AG04449 (cell line): ENCODE data around the gene NLGN1.

Source experiments
- CTCF ChIA-PET: fragments of 350-600 bp; formaldehyde crosslinking; extraction: SDS; loops from one replicate; lab custom pipeline; 2021; ENCODE audit warnings: antibody characterized with exemption; lab: Yijun Ruan, JAX
- POLR2A ChIA-PET: fragments of 400-600, 350-600 bp; formaldehyde crosslinking; extraction: SDS; loops from one replicate; lab custom pipeline; 2020; ENCODE audit warnings: antibody characterized with exemption, inconsistent platforms; lab: Yijun Ruan, JAX
- DNase-seq: peaks from one replicate; pipeline ENCODE4 v3.0.0-alpha.2; 2010; ENCODE audit warnings: low read depth, low spot score
- H3K4me3 ChIP-seq: 2 replicates; pipeline ENCODE4 v1.5.1; 2011; ENCODE audit warnings: low read depth, mild to moderate bottlenecking, control low read depth, low read length
- TF ChIP-seq, protein P1 (sequence below): IDR thresholded peaks from one replicate; pipeline ENCODE4 v1.5.1; 2011; ENCODE audit warnings: mild to moderate bottlenecking, moderate library complexity, low read length, control low read depth, inconsistent platforms; ENCODE audit not compliant: insufficient read depth; ENCODE audit errors: missing control alignments

Gene NLGN1

DNA sequence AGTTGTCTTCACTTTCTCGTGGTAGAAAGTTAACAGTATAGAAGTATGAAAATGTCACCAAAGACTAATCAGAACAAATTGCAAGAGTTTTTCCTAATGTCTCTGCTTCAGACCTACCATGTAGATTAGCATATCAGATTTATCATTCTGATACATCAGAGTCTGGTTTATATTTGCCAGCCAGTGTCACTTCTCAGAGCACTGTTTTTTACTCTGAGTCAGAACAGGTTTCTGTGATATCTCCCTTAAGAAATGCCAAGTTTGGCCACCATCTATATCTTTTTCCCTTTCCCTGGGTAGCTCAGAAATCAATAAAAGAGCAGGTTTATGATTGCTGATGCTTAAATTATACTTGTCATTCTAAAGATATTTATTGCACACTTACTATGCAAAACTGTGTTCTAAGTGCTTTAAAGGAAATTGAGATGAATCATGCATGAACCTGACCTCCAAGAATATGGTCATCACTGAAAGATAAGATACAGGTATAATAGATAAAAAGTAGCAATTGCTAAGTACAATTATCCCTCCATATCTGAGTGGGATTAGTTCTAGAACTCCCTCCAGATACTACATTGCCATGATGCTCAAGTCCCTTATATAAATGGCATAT lies 788.9 kb downstream of the NLGN1 start:
- ChIA-PET CTCF (no interaction called here), POLR2A (no interaction called here)
- TF ChIP-seq, protein P1, sequence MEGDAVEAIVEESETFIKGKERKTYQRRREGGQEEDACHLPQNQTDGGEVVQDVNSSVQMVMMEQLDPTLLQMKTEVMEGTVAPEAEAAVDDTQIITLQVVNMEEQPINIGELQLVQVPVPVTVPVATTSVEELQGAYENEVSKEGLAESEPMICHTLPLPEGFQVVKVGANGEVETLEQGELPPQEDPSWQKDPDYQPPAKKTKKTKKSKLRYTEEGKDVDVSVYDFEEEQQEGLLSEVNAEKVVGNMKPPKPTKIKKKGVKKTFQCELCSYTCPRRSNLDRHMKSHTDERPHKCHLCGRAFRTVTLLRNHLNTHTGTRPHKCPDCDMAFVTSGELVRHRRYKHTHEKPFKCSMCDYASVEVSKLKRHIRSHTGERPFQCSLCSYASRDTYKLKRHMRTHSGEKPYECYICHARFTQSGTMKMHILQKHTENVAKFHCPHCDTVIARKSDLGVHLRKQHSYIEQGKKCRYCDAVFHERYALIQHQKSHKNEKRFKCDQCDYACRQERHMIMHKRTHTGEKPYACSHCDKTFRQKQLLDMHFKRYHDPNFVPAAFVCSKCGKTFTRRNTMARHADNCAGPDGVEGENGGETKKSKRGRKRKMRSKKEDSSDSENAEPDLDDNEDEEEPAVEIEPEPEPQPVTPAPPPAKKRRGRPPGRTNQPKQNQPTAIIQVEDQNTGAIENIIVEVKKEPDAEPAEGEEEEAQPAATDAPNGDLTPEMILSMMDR: no peak
- no peak overlapping the region for H3K4me3 ChIP-seq
- no peak for DNase-seq

- CTCF ChIA-PET: interaction anchor here (1.0 kb wide), 2 partner anchors 40 to 67 kb away, joined by 3 read pairs; no protein-coding TSS in a partner anchor
- POLR2A ChIA-PET: no interaction called here
- no peak overlapping the region for H3K4me3 ChIP-seq
- TF ChIP-seq, protein P1: no peak
- DNase-seq: no peak
Observed at GRCh38 chr3:174191380-174191779, 793.8 kb downstream of the NLGN1 start.

DNA sequence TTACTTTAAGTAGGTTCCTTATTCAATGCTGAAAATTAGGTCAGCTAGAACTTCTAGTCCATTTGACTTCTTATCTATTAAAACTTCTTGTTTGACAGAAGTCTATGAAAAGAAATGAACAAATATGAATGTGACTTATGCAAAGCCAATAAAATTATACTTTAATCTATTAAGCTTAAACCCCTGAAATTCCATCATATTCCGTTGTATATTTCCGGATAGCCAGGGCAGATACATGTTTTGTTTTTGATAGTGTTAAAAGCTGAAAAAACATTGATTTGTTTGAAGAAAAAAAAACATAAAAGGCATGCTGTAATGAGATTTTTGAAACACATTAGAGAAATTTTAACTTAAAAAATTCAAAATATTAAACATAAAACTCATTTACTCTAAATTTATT lies 794.4 kb downstream of the NLGN1 start:
- POLR2A ChIA-PET: no interaction called here
- DNase-seq: no peak
- CTCF ChIA-PET: interaction anchor here (0.9 to 1.0 kb wide), 3 partner anchors 26 to 67 kb away, joined by 3 read pairs; no protein-coding TSS in a partner anchor
- TF ChIP-seq, protein P1: no peak
- H3K4me3 ChIP-seq: no peak overlapping the region

DNA sequence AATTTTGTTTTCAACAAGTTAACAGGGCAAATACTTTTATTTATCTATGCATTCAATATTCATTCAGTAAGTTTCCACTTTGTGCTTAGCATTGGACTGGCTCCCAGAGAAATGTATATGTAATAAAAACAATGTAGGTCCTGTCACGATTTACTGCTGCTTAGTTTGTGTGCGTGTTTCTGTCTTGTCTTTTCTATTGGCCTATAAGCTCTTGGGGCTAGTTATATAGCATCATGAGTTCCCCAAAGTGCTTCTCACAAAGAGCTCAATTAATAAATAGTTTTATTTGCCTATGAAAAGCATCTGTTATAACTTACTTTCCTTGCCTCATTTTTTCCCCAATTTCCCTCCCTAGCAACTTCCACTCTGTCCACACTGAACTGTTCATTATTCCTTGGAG lies 794.9 kb downstream of the NLGN1 start:
- ChIA-PET POLR2A (no interaction called here), CTCF (interaction anchor here (0.9 kb wide), 1 partner anchor 25 kb away, joined by 3 read pairs; no protein-coding TSS in a partner anchor)
- TF ChIP-seq, protein P1: no peak
- H3K4me3 ChIP-seq: no peak overlapping the region
- no peak for DNase-seq

GRCh38 chr3:174193604-174194003 lies 796.1 kb downstream of the NLGN1 start:
- DNase-seq: no peak
- ChIA-PET CTCF (no interaction called here), POLR2A (no interaction called here)
- TF ChIP-seq, protein P1: no peak
- no peak overlapping the region for H3K4me3 ChIP-seq

- CTCF ChIA-PET: no interaction called here
- no peak overlapping the region for H3K4me3 ChIP-seq
- TF ChIP-seq, protein P1: no peak
- POLR2A ChIA-PET: no interaction called here
- no peak for DNase-seq
Observed at GRCh38 chr3:174197416-174197815, 799.9 kb downstream of the NLGN1 start.
